AG04449 (cell line): Measurements from ENCODE around the gene TMCO4.
"Not testable (repeated sequence)": the region's sequence is repeated elsewhere in the genome, so short reads cannot be mapped to it uniquely, and the experiment has no call there.

Experiments
- CTCF ChIA-PET: fragments of 350-600 bp; formaldehyde crosslinking; extraction: SDS; loops from one replicate; lab custom pipeline; 2021; ENCODE audit warnings: antibody characterized with exemption; lab: Yijun Ruan, JAX
- POLR2A ChIA-PET: fragments of 400-600, 350-600 bp; formaldehyde crosslinking; extraction: SDS; loops from one replicate; lab custom pipeline; 2020; ENCODE audit warnings: antibody characterized with exemption, inconsistent platforms; lab: Yijun Ruan, JAX
- DNase-seq: peaks from one replicate; pipeline ENCODE4 v3.0.0-alpha.2; 2010; ENCODE audit warnings: low read depth, low spot score
- H3K4me3 ChIP-seq: 2 replicates; pipeline ENCODE4 v1.5.1; 2011; ENCODE audit warnings: low read depth, mild to moderate bottlenecking, control low read depth, low read length
- TF ChIP-seq, protein P1 (sequence below): IDR thresholded peaks from one replicate; pipeline ENCODE4 v1.5.1; 2011; ENCODE audit warnings: mild to moderate bottlenecking, moderate library complexity, low read length, control low read depth, inconsistent platforms; ENCODE audit not compliant: insufficient read depth; ENCODE audit errors: missing control alignments

Gene TMCO4

DNA sequence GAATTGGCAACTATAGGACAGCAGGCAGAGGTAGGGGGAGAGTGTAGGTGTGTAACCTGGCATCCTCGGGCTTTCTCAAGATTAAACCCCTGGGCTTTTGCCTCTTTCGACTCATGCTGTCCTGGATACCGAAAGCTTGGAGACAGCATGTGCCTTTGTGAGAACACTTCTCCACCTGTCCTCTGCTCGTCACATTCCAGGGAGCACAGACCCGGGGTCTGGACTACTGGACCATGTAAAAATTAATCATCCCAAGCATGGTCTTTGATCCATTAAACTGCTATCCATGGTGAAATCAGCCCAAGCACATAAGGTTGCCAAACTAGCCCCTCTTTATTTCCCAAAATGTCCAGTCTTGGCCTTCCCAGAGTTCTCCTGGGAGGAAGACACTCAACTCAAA, 24.3 kb upstream of the TMCO4 start:
- DNase-seq = no peak
- no peak overlapping the region for H3K4me3 ChIP-seq
- TF ChIP-seq, protein P1, sequence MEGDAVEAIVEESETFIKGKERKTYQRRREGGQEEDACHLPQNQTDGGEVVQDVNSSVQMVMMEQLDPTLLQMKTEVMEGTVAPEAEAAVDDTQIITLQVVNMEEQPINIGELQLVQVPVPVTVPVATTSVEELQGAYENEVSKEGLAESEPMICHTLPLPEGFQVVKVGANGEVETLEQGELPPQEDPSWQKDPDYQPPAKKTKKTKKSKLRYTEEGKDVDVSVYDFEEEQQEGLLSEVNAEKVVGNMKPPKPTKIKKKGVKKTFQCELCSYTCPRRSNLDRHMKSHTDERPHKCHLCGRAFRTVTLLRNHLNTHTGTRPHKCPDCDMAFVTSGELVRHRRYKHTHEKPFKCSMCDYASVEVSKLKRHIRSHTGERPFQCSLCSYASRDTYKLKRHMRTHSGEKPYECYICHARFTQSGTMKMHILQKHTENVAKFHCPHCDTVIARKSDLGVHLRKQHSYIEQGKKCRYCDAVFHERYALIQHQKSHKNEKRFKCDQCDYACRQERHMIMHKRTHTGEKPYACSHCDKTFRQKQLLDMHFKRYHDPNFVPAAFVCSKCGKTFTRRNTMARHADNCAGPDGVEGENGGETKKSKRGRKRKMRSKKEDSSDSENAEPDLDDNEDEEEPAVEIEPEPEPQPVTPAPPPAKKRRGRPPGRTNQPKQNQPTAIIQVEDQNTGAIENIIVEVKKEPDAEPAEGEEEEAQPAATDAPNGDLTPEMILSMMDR = no peak
- ChIA-PET POLR2A (no interaction called here), CTCF (interaction anchor here (1.4 to 2.1 kb wide), 3 partner anchors 10 to 17 kb away, joined by 5 to 7 read pairs (median 6); no protein-coding TSS in a partner anchor)

DNA sequence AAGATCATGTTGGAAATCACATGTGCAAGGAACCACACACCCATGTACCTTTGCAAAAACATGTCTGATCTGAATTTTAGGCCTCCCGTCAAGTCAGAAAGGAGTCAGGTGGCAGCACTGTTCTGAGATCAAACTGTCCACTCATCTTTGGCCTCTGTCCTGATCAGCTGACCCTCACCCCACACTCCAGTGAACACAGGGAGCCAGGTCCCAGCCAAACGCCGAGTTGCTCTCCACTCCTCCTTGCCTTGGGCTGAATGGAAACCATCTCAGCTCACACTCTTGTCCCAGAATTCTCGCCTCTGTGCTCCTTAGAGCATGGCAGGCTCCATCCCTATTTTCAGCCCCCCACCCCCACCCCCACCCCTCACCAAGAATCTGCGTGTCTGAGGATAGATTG, 20.0 kb upstream of the TMCO4 start:
- H3K4me3 ChIP-seq = no peak overlapping the region
- CTCF ChIA-PET = interaction anchor here (0.7 to 1.6 kb wide), 2 partner anchors 10 to 104 kb away, joined by 3 read pairs; no protein-coding TSS in a partner anchor
- POLR2A ChIA-PET = no interaction called here
- no peak for DNase-seq
- TF ChIP-seq, protein P1 = no peak

DNA sequence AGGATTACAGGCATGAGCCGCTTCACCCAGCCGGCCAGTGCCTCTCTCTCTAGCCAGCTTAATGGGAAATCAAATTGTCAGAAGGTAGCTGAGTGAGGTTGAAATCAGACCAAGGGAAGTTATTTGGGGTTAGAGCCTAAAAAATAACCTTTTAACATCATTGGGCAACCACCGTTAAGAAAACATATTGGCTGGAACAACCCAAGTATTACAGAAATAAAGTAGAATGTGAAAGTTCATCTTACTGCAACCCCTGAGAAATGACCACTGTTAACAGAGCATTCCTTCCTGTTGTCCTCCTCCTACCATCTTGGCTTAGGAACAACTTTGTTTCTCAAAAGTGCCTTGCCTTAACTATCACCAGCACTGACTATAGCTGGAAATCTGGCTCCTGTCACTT, 18.6 kb upstream of the TMCO4 start:
- CTCF ChIA-PET = interaction anchor here (2.3 kb wide), 1 partner anchor 103 kb away, joined by 8 read pairs; no protein-coding TSS in a partner anchor
- no peak for DNase-seq
- POLR2A ChIA-PET = no interaction called here
- no peak overlapping the region for H3K4me3 ChIP-seq
- TF ChIP-seq, protein P1 = no peak

DNA sequence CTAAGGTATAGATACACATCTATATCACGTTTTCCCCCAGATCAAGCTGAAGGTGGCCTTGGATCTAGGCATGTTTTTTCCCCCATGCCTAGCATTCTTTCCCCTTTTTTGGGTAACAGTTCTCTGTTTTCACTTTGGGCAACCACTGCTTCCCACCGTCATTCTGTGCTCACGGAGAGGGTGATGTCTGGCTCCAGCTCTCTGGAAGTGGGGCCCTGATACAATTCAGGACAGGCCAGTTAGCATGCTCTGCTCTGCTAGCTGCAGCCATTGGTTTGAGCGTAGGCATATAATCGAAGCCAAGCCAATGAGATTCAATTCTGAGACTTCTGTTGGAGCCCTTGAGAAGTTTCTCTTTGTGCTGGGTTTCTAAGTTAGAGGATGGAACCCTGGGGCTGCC, 17.4 kb upstream of the TMCO4 start:
- ChIA-PET CTCF (interaction anchor here (1.1 to 2.3 kb wide), 2 partner anchors 55 to 102 kb away, joined by 4 to 8 read pairs; no protein-coding TSS in a partner anchor), POLR2A (no interaction called here)
- H3K4me3 ChIP-seq = no peak overlapping the region
- TF ChIP-seq, protein P1 = no peak
- DNase-seq = no peak

DNA sequence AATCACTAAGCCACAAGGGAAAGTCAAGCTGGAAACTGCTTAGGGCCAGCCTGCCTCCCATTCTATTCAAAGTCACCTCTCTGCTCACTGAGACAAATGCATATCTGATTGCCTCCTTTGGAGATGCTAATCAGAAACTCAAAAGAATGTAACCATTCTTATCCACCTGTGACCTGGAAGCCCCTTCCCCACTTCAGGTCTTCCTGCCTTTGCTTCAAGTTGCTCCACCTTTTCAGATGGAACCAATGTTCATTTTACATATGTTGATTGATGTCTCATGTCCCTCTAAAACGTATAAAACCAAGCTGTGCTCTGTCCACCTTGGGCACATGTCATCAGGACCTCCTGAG, 17.0 kb upstream of the TMCO4 start:
- POLR2A ChIA-PET, H3K4me3 ChIP-seq, DNase-seq: not testable (repeated sequence)
- CTCF ChIA-PET = interaction anchor here (1.1 to 2.3 kb wide), 2 partner anchors 55 to 101 kb away, joined by 4 to 8 read pairs; no protein-coding TSS in a partner anchor

DNA sequence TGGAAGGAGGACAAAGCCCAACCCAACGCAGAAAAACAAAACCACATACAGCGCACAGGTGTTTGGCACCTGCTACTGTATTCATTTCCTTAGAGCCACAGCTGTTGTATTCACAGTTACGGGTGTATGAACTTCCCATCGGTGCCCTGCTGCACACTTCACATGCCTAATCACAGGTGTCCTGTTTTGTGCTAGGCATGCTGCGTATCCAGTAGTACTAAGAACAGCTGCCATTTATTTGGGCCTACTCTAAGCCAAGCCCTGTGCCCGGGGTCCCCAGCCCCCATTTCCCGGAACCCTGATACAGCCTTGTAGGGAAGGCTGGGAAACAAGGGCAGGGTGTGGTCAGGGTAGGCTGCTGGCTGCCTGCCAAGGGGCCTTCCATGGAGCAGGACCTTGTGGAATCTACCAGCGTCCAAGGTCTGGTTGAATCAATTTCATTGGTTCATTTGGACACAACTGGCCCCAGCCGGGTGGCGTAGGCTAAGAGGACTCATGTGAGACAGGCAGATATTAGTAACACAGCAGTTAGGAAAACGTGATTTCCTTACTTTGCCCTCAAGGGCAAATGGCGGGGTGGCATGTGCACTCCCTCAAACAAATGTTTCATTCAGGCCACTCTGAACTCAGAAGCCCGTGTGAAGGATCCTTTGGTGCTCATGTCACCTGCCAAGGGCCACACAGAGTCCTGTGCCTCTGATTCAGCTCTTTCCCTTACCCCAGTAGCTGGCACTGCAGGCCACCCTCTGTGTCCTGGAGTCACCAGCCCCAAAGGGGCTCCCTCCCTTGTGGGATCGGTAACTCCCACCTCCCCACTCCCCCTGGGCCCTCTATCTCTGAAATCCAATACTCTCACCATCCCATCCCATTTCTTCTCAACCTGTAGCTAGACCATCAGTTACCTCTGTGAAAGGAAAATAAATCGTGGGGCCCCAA, 16.4 kb upstream of the TMCO4 start:
- DNase-seq = no peak
- ChIA-PET POLR2A (no interaction called here), CTCF (interaction anchor here (1.1 to 2.3 kb wide), 3 partner anchors 54 to 112 kb away, joined by 4 to 8 read pairs (median 4); no protein-coding TSS in a partner anchor)
- H3K4me3 ChIP-seq = no peak overlapping the region
- TF ChIP-seq, protein P1 = no peak
